ENCODE results near the gene AMOTL1. TPM values are rescaled to one million over a fixed set of nuclear protein-coding genes. Genes with fewer than 3 reads are reported as not detected.

AMOTL1 gene
- total RNA-seq, 1 donor from 2014 or later = 5.9 TPM

DNA sequence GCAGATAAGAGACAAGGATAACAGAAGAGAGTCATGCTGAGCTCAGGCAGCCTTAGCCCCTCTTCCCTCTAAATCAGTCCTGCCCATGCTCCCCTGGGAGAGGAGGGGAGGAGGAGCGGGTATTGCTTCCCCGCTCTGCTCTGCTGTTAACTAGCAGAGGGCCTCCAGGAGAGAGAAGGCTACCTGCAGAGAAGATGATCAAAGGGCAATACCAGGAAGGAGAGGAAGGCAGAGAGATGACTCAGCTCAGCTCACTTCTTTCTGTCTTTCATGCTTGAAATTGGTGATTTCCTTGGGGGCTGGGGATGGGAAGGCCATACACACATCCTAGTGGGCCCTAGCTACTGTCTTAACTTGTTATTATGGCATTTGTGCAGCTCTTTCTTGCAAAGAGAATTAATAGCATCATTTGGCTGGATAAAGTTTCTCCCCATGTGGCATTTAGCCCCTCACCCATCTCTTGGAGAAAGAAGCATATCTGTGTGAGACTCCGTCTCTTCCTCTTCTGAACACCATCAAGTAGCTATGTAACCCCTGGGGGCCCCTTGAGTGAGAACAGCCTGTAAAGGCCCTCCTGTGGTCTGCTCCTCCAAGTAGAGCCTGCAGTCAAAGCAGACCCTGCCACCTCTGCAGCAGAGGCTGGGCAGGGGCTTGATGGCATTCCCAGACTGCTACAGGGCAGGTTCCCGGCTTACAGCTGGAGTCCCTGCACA is 33.4 kb upstream of the AMOTL1 start:
- peak; percentile 64 for DNase-seq
- no peak overlapping the region for H3K4me3 Mint-ChIP-seq
- intact Hi-C loops (cut with micrococcal nuclease) = no loop called here
- H3K9me3 Mint-ChIP-seq = no peaks in the 10 kb centered on the region
- H3K27ac Mint-ChIP-seq = no peak overlapping the region
- H3K36me3 Mint-ChIP-seq (ENCODE audit: low read depth) = no peaks in the 10 kb centered on the region
- peaks cover 14% of the 10 kb centered on the region for H3K4me1 Mint-ChIP-seq
- peaks cover 4% of the 10 kb centered on the region for H3K27me3 Mint-ChIP-seq

DNA sequence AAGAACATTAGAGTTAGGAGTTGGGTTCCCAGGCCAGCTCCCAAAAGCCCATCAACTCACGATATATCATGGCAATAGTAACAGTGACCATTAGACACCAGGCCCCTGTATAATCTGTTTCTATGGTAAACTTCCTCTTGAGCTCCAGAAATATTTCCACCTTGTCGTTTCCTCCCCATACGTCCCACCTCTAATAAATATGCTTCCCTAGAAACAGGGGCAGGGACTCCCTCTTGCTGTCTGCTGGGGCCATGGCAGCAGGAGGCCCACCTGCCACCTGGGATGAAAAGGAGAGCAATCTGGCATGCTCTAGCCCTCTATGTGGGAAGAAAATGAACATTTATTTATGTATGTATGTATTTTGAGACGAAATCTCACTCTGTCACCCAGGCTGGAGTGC is 32.2 kb upstream of the AMOTL1 start:
- intact Hi-C loops (cut with micrococcal nuclease) = no loop called here
- no peaks in the 10 kb centered on the region for H3K36me3 Mint-ChIP-seq (ENCODE audit: low read depth)
- no peak for DNase-seq

DNA sequence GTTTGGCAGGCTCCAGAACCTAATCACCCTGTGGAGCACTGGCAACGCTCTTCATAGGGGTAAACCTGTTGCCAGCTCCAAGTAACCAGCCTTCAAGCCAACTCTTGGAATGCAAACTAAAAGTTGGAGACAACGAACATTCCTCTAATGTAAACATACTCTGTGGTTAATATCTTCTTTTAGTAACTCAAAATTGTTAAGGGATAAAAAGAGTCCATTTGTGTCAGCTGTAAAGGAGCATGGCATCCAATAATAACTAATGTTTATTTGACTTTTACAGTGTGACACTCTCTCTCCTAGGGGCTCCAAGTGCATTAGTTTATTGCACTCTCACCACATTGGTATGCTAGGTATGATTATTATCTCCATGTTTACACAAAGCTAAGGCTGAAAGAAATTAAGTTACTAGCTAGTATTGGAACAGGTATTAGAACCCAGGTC is 31.0 kb upstream of the AMOTL1 start:
- H3K27ac Mint-ChIP-seq = no peak overlapping the region
- H3K27me3 Mint-ChIP-seq = peaks cover 16% of the 10 kb centered on the region
- H3K36me3 Mint-ChIP-seq (ENCODE audit: low read depth) = no peaks in the 10 kb centered on the region
- peaks cover 26% of the 10 kb centered on the region for H3K4me1 Mint-ChIP-seq
- no peak for DNase-seq
- no peaks in the 10 kb centered on the region for H3K9me3 Mint-ChIP-seq
- intact Hi-C loops (cut with micrococcal nuclease) = no loop called here
- H3K4me3 Mint-ChIP-seq = no peak overlapping the region

More for the DNA sequence above, 32.2 kb upstream of the AMOTL1 start:
- Mint-ChIP-seq H3K9me3 (no peaks in the 10 kb centered on the region), H3K27ac (no peak overlapping the region), H3K4me3 (no peak overlapping the region), H3K4me1 (peaks cover 16% of the 10 kb centered on the region), H3K27me3 (peaks cover 3% of the 10 kb centered on the region)

DNA sequence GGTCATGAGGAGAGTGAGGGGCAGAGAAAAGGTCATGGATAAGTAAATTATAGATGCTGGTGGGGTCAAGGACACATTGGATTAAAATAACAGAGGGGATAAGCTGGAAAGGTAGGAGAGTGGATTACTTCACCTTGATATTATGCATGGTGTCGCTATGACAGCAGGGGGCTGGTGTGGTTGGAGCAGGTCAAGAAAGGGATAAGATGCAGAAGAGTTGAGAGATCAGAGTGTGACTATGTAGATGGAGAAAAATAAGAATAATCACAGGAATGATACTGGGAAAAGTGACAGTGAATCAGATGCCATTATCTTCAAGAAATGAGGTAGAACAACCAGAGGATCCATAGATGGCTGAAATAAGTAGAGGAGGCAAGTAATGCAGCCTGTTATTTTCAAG is 29.4 kb upstream of the AMOTL1 start:
- intact Hi-C loops (cut with micrococcal nuclease) = no loop called here
- Mint-ChIP-seq H3K27ac (no peak overlapping the region), H3K9me3 (no peaks in the 10 kb centered on the region), H3K27me3 (peaks cover 29% of the 10 kb centered on the region), H3K36me3 (ENCODE audit: low read depth) (no peaks in the 10 kb centered on the region), H3K4me3 (no peak overlapping the region), H3K4me1 (peaks cover 22% of the 10 kb centered on the region)
- DNase-seq = no peak

DNA sequence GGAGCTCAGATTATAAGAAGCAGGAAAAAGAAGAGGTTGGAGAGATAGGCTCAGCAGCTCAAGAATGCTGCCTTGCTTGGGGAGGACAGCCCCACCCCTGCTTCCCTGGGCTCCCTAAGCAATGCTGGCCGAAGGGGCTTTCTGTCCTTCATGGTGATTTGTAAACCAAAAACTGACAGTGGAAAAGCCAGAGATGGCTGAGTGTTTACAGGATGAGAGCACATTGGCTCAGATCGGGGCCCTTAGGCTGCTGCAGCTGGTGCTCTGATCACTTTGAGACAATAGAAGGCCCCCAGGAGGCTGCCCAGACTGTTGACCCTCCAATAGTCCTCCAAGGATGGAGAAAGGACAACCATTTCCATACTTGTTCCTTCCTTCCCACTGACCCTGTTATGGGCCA is 28.8 kb upstream of the AMOTL1 start:
- H3K27ac Mint-ChIP-seq = no peak overlapping the region
- H3K4me3 Mint-ChIP-seq = no peak overlapping the region
- H3K4me1 Mint-ChIP-seq = peaks cover 21% of the 10 kb centered on the region
- H3K27me3 Mint-ChIP-seq = peaks cover 31% of the 10 kb centered on the region
- intact Hi-C loops (cut with micrococcal nuclease) = no loop called here
- no peaks in the 10 kb centered on the region for H3K36me3 Mint-ChIP-seq (ENCODE audit: low read depth)
- DNase-seq = no peak
- H3K9me3 Mint-ChIP-seq = no peaks in the 10 kb centered on the region

DNA sequence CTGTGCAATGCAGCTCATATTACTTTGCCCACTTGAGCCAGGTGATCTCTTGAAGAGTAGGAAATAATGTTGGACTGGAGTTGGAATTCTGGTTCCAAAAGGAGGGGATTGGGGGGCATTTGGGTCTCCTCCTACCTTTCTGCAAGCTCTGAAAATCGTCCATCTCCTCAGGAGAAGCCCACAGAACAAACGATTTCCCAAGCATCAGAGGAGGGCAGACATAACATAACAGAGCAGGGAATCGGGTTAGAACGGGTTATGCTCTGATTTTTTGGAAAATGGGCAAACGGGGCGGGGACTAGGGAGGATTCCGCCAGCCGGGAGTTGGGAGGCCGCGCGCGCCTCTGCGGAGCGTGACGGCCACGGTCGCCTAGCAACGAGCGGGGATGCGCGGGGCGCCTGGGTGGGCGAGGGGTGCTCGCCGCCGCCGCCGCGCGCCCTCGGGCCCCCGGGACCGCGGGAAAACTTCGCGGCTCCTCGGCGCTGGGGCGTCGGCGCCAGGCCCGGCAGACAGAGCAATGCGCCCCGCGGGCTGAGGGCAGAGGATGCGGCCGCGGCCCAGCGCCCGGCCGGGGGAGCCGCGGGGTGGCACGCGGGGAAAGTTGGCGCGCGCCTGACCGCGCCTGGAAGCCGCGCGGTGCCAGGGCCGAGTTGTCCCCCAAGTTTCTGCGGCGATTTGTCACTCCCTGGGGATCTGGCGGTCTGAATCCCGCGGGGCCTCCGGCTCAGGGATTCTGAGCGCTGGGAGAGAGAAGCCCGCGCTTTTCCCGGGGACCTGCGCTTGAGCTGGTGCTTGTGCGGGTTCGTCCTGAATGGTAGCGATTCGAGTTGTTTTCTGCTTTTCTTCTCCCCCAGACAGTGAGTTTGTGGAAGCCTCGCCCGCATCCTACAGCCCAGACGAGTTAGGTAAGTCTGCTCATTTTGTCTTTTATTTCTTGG is 27.8 kb upstream of the AMOTL1 start:
- intact Hi-C loops (cut with micrococcal nuclease) = loop anchor here (2.0 to 5.0 kb wide), 2 partner anchors 28 to 157 kb away; partner anchors contain the start of gene AMOTL1
- H3K36me3 Mint-ChIP-seq (ENCODE audit: low read depth) = no peaks in the 10 kb centered on the region
- no peaks in the 10 kb centered on the region for H3K9me3 Mint-ChIP-seq
- peaks cover 12% of the 10 kb centered on the region for H3K4me1 Mint-ChIP-seq
- H3K27ac Mint-ChIP-seq = no peak overlapping the region
- DNase-seq = peak; percentile 57
- peak overlapping the region; percentile 79 for H3K4me3 Mint-ChIP-seq
- H3K27me3 Mint-ChIP-seq = peaks cover 33% of the 10 kb centered on the region

DNA sequence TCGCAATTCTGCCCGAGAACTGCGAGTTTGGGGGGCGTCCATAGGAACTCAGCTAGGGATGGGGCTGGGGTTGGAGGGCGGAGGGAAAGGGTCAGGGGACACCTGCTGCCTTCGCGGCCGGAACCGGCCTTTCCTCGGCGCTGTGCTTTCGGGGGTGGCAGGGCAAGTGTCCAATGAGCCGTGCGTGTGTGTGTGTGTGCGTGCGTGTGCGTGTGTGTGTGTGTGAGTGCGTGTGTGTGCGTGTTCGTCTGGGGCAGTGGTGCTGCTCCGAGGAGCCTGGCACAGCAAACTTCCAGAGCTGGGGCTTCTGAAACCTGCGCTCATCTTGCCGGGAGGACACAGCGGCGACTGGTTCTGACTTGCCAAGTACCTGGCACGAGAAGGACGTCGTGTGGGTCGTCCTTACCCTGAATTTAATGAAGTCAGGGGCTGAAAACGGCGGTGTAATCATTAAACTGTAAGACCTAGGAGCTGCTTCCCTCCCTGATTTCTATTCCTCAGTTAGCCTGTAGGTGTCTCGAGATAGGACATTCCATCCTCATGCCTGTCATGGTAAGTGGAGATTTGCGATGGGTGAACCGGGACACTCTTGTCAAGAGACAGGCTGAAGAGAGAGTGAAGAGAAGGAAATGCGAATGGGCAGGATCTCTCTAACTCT is 27.0 kb upstream of the AMOTL1 start:
- Mint-ChIP-seq H3K27me3 (peaks cover 37% of the 10 kb centered on the region), H3K27ac (no peak overlapping the region), H3K4me1 (peaks cover 12% of the 10 kb centered on the region), H3K36me3 (ENCODE audit: low read depth) (no peaks in the 10 kb centered on the region), H3K9me3 (no peaks in the 10 kb centered on the region), H3K4me3 (peak overlapping the region; percentile 79)
- intact Hi-C loops (cut with micrococcal nuclease) = loop anchor here (2.0 to 5.0 kb wide), 2 partner anchors 28 to 156 kb away; partner anchors contain the start of gene AMOTL1
- DNase-seq = peak; percentile 57

DNA sequence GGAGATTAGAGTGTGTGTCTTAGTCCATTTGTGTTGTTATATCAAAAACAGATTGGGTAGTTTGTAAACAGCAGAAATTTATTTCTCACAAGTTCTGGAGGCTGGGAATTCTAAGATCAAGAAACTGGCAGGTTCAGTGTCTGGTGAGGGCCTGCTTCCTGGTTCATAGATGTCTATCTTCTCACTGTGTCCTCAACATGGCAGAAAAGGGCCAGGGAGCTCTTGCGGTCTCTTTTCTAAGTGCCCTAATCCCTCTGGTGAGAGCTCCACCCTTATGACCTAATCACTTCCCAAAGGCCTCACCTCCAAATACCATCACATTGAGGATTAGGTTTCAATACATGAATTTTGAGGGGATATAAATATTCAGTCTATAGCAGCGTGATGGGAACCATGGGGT is 25.5 kb upstream of the AMOTL1 start:
- DNase-seq = no peak
- Mint-ChIP-seq H3K27ac (no peak overlapping the region), H3K36me3 (ENCODE audit: low read depth) (no peaks in the 10 kb centered on the region), H3K4me1 (peaks cover 12% of the 10 kb centered on the region), H3K4me3 (no peak overlapping the region), H3K27me3 (peaks cover 47% of the 10 kb centered on the region), H3K9me3 (no peaks in the 10 kb centered on the region)
- intact Hi-C loops (cut with micrococcal nuclease) = loop anchor here (5.0 kb wide), 1 partner anchor 155 kb away; no protein-coding TSS in a partner anchor

DNA sequence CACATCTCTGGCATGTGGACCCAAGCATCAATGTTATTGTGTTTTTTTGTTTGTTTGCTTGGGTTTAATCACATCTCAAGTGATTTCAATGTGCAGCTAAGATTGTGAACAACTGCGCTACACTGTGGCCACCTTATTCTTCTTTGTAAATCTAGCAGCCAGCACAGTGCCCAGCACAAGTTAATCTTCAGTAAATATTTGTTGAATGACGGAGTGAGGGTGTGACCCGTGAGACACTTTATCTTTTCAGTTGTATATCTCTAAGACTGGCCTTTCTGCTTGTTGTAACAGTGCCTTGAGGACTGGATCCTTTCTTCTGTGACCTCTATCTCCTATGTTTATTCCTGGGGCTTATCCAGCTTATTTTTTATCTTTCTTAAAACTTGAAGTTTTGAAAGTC is 21.4 kb upstream of the AMOTL1 start:
- Mint-ChIP-seq H3K27ac (no peak overlapping the region), H3K4me3 (no peak overlapping the region), H3K27me3 (peaks cover 61% of the 10 kb centered on the region), H3K36me3 (ENCODE audit: low read depth) (no peaks in the 10 kb centered on the region), H3K4me1 (peaks cover 3% of the 10 kb centered on the region), H3K9me3 (no peaks in the 10 kb centered on the region)
- no peak for DNase-seq
- intact Hi-C loops (cut with micrococcal nuclease) = no loop called here

DNA sequence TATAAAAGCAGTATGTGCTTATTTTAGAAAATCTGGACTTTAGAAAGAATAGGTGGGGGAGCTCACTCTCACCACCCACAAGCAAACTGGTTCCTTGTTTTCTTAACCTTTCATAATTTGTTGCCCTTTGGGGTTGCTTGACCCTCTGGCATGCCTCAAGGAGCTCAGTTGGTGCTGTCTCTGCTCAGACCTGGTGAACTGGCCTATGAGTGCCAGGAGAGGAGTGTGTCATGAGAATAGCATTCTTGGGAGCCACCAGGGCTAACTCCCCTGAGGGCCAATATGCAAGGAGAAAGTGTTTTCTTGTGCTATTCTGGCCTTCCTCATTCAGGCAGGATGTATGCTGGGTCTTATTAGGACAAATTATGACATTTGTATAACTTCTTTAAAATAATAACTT is 21.0 kb upstream of the AMOTL1 start:
- DNase-seq = no peak
- H3K4me1 Mint-ChIP-seq = no peaks in the 10 kb centered on the region
- peaks cover 59% of the 10 kb centered on the region for H3K27me3 Mint-ChIP-seq
- H3K4me3 Mint-ChIP-seq = no peak overlapping the region
- intact Hi-C loops (cut with micrococcal nuclease) = no loop called here
- H3K27ac Mint-ChIP-seq = no peak overlapping the region
- H3K9me3 Mint-ChIP-seq = no peaks in the 10 kb centered on the region
- H3K36me3 Mint-ChIP-seq (ENCODE audit: low read depth) = no peaks in the 10 kb centered on the region

DNA sequence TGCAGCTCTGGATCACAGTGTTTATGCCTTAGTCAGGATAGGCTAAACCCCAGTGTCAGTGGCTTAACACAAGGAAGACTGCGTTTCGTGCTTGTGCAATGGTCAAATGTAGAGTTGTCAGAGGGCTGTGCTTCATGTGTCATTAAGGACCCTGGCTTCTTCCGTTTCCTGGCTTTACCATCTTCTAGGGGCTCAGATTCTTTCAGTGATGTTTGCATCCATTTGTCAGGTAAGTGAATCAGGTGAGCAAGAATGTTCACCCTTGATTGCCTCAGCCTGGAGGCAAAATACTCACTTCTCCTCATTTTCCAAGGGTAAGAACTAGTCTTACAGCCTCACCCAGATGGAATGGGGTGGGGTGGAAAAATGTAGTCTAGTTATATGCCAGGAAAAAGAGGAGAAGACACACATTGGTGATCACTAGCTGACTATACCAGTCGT is 20.5 kb upstream of the AMOTL1 start:
- intact Hi-C loops (cut with micrococcal nuclease) = no loop called here
- Mint-ChIP-seq H3K36me3 (ENCODE audit: low read depth) (no peaks in the 10 kb centered on the region), H3K27ac (no peak overlapping the region), H3K4me3 (no peak overlapping the region), H3K4me1 (no peaks in the 10 kb centered on the region), H3K9me3 (no peaks in the 10 kb centered on the region), H3K27me3 (peaks cover 58% of the 10 kb centered on the region)
- no peak for DNase-seq

DNA sequence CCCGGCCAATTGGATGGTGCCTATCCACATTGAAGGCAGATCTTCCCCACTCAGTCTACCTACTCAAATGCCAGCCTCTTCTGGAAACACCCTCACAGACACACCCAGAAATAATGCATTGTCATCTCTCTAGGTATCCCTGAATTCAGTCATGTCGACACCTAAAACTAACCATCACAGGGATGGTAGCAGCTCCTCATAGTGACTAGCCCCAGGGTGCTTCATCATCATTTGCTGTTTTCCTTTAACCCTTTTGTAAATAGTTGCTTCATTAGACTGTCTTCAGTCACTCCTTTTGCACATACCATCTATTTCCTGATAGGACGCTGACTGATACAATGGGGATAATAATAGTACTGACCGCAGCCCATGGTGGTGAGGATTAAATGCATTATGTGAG is 18.8 kb upstream of the AMOTL1 start:
- Mint-ChIP-seq H3K27ac (no peak overlapping the region), H3K4me1 (no peaks in the 10 kb centered on the region), H3K27me3 (peaks cover 55% of the 10 kb centered on the region), H3K9me3 (no peaks in the 10 kb centered on the region), H3K36me3 (ENCODE audit: low read depth) (no peaks in the 10 kb centered on the region), H3K4me3 (no peak overlapping the region)
- DNase-seq = no peak
- intact Hi-C loops (cut with micrococcal nuclease) = no loop called here

DNA sequence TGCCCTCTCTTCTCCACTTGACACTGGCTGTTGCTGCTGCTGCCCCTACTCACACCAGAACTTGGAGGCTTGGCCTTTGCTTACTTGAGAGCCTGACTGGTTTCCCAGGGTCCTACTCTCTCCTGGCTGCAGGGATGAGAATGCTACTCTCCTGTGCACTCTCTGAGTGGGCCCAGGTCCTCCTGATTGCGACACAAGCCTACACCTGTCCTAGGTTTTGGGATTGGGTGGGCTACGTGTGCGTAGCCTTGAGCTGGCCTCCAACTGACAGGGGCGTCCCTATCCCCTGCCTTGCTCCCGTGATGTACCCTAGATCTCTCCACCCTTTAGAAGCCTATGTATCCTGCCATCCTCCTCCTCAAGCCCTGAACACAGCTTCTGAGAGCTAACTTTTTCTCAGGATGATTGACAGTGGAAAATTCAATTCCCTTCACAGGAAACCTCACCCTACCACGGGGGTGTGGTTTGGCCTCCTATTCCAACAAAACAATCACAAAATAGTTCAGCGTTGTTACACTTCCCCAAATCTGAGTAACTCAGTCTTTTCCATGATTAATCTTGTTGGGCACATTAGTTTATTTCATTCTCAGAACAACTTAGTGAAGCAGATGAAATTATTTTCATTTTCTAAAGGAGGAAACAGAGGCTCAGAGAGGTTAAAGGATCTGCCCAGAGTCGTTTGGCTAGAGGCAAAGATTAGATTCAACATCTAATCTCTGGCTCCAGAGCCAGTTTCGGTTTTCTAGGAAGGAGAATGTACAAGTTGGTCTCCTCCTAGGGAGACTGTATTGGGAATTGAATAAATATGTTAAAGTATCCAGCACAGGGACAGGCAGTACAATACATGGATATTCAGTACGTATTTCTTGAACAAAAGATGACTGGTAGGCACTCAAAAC is 17.6 kb upstream of the AMOTL1 start:
- H3K27me3 Mint-ChIP-seq = peaks cover 54% of the 10 kb centered on the region

More for the DNA sequence above, 17.6 kb upstream of the AMOTL1 start:
- H3K4me1 Mint-ChIP-seq = no peaks in the 10 kb centered on the region
- no peaks in the 10 kb centered on the region for H3K9me3 Mint-ChIP-seq
- intact Hi-C loops (cut with micrococcal nuclease) = no loop called here
- H3K27ac Mint-ChIP-seq = no peak overlapping the region
- H3K4me3 Mint-ChIP-seq = no peak overlapping the region
- H3K36me3 Mint-ChIP-seq (ENCODE audit: low read depth) = no peaks in the 10 kb centered on the region
- no peak for DNase-seq
